ENCODE results near the gene CYB561.

CYB561 gene

DNA sequence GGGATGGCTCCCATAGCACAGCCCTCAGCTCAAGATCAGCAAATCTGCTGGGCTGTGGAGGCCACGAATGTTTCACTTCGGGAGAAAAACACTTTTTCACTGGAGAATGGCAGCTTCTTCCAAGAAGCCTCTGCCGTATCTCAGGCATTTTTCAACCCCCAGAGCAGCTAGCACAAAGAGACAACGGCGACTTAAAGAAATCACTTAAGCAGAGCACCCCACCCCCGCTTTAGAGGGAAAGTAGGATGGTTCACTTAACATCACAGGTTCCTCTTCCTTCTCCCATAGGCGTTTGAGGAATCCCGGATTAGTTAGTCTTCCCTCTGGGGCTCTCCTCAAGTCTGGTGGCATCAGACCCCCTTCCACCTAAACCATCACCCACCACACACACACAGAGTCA lies 27.6 kb downstream of the CYB561 start:
- in situ Hi-C loops (cut with MboI; ENCODE audit: low sequenced_read_pairs) = no loop called here

DNA sequence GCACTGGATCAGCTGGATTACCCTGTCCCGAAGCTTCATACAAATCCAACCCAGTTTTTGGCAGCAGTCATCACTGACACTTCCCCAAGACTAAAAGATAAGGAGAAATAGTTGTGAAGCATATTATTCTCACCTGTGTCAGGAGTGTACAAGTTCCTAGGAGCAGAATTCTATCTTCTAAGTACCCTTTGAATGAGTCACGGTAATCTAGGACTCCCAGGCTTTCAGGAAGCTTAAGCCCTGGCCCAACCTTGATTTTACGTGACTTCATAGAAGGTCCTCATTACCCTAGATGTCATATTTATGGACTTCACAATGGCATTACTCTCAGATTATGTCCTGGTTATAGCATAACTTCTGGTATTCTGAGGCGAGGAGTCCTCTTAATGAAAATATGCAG lies 31.9 kb downstream of the CYB561 start:
- in situ Hi-C loops (cut with MboI; ENCODE audit: low sequenced_read_pairs) = no loop called here

DNA sequence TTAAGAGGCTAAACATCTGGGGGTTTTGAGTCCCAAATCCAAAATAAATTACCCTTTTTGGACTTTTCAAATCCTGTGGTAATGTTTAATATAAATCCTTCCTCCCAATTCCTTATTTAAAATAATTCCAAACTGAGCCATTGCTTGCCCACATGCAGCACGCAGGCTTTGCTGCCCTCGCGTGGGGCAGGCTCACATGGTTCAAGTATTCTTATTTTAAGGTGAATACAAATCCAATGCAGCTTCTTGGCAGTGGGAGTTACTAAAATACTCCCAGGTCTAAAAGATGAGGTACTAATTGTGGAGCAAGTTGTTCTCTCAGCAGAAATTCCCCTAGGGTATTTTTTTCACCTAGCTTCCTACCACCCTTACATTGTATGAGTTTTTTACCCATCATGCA lies 33.0 kb downstream of the CYB561 start:
- in situ Hi-C loops (cut with MboI; ENCODE audit: low sequenced_read_pairs) = no loop called here

DNA sequence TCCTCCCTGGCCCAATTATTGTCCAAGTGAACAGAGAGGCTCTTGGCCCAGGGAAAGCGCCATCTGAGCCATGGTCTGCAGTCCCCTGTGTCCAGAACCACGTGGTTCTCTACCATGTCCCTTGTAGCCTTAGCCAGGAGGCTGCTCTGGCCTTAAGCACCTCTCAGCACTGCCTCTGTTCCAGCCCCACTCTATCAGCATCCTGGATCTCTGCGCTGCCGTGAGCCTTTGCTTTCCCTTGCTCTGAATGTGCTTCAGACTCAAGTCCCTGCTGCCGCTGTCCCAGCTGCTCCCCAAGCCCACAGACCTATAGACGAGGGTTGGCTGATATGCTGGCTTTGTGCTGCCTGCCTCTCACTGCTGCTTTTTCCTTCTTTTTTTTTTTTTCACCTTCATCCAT lies 33.9 kb downstream of the CYB561 start:
- in situ Hi-C loops (cut with MboI; ENCODE audit: low sequenced_read_pairs) = no loop called here

DNA sequence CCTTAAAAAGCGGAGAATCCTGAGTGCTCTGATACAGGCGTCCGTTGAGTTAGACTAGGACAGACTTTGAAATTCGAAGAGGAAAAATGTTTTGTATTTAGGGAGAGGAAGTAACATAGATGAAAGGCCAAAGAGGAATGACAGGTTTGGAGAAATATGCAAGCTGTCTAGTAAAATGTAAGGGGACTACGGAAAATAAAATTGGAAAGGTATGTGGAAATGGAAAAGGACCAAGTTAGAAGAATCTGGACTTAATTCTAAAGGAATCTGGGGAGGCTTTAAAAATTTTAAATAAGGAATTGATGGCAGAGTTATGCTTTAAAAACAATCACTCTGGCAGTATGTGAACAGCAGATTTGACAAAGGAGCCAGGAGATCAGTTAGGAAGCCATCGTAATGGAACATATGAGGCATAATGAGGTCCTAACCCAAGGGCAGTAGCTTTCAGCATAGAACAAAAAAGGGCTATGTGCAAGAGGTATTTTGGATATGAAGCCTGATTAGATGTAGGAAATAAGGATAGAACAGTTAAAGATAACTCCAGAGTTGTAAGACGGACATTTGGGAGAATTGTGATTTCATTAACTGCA lies 38.3 kb downstream of the CYB561 start:
- in situ Hi-C loops (cut with MboI; ENCODE audit: low sequenced_read_pairs) = no loop called here

DNA sequence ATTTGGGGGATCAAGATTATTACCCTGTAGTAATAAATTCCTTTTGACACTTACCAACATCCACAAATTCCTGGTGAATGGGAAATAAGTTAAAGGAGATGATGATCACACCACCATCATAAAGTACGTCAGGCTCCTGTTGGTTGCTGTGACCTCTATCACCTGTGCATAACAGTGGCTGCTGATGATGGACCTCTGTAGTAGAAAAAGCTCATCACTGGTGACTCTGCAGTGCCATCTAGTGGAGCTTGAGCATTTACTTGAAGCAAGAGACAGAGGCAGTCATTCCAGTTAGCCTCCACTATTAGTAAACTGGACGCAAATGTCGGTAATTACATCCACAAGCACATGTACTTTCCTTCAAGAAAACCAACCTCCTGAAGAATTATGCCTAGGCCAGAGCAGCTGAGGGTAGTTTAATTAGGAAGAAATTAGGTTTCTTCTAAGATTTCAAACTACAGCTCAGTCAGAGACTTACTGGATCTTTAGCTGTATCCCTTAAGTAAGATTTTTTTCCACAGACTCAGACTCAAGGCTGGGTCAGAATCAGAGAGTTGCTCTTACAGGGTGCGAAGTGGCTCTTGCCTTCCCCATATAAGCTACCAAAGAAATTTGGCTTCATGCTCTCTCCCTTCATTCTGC lies 39.3 kb downstream of the CYB561 start:
- in situ Hi-C loops (cut with MboI; ENCODE audit: low sequenced_read_pairs) = no loop called here

DNA sequence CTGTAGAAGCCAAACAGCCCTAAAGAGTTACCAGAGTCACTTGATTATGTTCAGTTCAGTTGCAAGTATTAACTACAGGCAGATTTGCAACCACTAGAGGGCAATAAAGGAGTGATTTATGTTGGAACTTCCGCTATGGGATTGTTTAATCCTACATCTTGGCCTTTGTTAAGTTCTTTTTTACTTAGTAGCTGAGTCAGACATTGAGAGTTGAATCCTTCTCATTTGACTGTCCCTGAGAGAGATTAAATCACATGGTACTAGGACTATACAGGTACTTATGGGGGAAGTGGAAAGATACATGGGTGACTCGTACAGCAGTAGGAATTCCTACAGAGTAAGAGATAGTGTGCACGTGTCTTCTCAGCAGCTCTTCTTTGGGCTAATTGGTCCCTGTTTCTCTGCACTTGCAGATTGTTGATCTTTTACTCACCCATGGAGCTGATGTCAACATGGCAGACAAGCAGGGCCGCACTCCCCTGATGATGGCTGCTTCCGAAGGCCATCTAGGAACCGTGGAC lies 40.3 kb downstream of the CYB561 start:
- in situ Hi-C loops (cut with MboI; ENCODE audit: low sequenced_read_pairs) = no loop called here

DNA sequence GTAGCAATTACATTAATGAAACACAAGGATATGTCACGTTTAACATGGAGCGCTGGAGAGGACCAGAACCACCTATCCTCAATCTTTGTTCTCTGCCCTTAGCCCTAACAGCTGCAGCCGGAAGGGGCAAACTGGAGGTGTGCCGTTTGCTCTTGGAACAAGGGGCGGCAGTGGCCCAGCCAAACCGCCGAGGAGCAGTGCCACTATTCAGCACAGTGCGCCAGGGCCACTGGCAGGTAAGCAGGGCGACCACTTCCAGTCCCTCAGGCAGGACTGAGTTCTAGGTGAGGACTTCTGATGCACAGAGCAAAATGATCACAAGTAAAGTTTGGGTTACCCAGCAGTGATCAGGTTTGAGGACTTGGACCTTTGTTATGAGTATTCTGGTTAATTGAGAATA lies 41.1 kb downstream of the CYB561 start:
- in situ Hi-C loops (cut with MboI; ENCODE audit: low sequenced_read_pairs) = no loop called here

DNA sequence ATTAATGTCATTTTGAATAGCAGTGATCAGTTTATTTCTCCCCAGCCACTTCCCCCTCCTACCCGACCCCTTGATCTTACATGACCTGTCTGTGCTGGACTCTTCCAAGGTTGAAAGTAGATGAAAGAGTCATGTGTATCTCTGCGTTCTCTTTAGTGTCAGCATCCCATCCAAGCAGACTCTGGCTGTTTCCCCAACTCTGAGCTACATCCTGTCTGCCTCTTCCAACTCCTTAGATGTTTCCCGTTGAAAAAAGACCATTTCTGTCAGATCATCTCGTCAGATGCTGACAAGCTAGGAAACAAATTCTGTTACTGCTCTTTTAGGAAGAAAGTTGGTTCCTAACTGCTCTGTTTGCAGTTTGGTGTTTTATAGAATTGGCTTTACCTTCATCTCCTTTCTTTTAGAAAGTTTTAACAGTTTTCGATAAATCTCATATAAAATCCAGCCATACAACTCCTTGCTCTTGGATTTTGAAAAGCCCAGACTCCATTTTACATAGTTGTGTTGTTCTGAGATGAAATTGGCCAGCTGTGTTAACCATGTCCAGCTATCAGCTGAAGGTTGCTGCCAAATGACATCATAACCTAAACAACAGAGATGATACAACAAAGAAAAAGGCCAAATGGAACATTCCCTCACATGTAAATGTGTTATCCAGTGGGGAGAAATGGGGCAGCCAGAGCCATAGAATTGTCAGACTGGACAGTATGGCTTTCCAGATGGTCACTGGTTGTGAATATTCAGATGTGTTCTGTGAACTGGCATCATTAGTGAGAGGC lies 43.5 kb downstream of the CYB561 start:
- in situ Hi-C loops (cut with MboI; ENCODE audit: low sequenced_read_pairs) = no loop called here

DNA sequence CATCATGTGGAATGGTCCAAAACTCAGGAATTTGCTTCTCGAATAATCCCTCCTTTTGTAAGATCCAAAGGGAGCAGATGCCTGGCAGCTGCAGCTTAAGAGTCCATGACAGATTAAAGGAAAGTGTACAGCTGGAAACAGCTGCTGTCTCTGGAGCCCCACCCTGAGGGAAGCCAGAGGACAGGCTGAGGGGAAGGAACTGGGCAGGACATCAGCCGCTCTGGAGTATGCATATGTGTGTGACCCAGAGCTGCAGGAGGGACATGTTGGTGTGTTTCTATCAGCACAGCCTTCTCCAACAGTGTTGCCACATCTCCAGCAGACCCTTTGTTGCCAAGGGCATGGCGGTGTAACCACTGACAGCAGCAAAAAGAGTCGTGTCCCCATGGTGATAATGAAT lies 46.2 kb downstream of the CYB561 start:
- in situ Hi-C loops (cut with MboI; ENCODE audit: low sequenced_read_pairs) = no loop called here

DNA sequence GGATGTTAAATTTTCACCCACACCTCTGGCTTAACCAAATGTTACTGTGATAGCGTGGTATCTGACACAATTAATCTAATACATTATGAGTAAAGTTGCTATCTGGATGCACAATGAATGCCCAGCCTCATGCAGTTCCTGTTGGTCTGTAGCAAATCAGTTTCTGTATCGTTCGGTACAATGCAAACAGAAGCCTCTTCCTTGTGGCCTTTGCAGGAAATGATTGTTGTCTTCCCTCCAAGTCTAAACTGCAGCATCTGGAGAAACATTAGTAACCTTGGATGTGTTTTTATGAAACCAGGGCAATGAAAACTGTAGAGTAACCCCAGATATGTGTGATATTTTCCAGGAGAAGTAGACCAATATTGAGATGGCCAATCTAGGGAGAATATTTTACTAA lies 46.8 kb downstream of the CYB561 start:
- in situ Hi-C loops (cut with MboI; ENCODE audit: low sequenced_read_pairs) = no loop called here

DNA sequence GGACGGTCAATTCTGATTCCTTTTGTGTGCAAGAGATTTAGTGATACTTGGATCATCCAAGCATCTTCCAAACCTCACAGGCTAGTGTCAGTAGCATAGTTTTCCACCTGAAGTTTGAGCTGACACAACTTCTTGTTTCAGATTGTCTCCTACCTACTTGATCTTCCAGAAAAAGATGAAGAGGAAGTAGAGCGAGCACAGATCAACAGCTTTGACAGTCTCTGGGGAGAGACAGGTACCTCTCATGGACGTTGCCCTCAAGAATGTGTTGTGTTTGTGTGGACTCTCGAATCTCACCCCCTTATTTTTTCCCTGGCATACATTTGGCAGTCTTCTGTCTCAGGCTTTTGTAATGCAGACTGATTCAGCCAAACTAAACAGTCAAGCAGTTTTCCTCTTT lies 47.4 kb downstream of the CYB561 start:
- in situ Hi-C loops (cut with MboI; ENCODE audit: low sequenced_read_pairs) = no loop called here

DNA sequence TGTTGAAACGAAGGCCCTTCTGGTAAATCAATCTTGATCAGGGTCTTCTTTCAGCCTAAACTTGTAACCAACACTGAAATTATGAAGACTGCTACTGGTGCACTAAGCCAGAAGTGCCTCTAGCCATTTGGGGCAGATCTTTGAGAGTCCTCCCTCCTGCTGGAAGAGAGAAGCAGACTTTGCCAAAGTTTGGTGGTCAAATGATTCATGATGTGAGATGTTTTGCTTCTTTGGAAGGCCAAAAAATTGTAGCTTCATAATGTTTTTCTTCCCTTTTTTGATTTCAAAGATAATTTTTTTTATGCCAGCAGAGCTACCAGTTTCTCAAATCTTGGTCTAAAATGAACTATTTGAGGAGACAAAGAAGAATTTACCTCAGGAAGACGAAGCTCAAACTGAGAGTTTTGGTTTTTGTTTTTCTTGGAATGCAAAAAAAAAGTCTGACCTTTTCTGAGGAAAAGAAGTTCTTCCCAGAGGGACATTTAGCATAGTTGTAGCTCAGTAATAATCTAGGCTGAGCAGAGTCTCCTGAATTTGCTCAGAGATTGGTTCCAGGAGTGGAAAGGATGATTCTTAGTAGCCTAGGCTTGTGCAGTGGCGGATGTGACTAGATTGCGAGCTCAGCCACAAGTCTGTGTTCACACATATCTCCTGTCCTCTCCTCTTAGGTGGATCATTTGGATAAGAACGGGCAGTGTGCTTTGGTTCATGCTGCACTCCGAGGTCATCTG lies 50.9 kb downstream of the CYB561 start:
- in situ Hi-C loops (cut with MboI; ENCODE audit: low sequenced_read_pairs) = no loop called here

DNA sequence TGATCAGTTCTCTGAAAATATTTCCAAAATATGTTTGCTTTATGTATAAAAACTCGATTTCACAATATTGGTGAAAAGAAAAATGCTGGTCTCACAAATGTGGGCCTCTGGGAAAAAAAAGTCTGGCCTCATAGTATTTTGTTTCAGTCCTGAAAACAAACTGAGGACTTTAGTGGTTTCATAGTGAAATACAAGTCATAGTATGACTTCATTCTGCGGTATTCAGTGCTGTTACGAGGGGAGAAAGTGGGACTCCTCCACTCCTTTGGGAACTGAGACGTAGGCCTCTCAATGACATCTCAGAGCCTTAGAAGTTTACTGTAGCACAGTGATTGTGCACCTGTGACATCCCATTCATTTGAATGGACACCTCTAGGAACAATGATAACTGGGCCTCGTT lies 56.0 kb downstream of the CYB561 start:
- in situ Hi-C loops (cut with MboI; ENCODE audit: low sequenced_read_pairs) = no loop called here

DNA sequence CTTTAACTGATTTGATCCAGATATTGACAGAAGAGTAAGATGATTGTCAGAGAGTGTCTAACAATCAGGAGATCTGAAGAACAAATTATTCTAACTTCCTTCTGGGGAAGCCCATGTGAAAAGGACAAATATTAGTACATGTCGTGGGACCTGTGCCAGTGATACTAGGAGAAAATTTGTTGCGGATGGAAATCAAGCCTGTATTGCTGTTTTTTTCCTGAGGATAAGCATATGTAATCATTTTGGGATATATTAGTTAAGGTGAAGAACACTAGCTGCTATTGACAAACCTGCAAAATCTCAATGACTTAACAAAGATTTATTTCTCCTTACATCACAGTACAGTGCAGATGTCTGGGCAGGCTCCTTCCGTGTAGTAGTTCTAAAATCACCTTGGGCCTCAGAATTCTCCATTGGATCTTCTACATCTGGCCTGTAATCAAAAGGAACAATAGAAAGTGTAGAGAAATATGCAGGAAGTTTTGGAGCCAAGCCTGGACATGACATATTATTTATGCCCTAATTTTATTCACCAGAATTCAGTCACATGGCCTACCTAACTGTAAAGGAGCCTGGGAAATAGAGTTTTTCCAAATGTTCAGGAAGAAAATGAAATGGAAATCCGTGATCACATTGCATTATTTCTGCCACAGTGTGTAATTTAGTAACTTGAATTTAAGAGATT lies 58.3 kb downstream of the CYB561 start:
- in situ Hi-C loops (cut with MboI; ENCODE audit: low sequenced_read_pairs) = no loop called here

DNA sequence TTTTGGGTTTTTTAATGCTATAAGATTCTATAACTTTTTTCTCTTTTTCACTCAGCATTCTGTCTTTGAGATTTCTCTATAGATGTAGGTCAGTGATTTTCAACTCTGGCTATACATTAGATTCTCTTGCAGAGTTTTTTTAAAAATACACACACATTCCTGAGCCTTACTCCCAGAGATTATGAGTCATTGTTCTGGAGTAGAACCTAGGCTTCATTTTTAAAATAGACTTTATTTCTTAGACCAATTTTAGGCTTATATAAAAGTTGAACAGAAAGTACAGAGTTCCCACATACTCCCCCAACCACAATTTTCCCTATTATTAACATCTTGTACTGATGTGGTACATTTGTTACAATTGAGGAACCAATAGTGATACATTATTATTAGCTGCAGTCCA lies 63.3 kb downstream of the CYB561 start:
- in situ Hi-C loops (cut with MboI; ENCODE audit: low sequenced_read_pairs) = no loop called here
